GM12878 (cell line): ENCODE data around the gene TBC1D1. TPM values are rescaled to one million over a fixed set of nuclear protein-coding genes. Genes with fewer than 3 reads are reported as not detected.

Source experiments
- ATAC-seq: fragments of 200-7000 bp; cut with Tn5 transposase; 3 replicates; pipeline ENCODE4 v1.9.1; 2020; ENCODE audit warnings: mild to moderate bottlenecking, moderate library complexity
- BruUV-seq: library from RNA; stranded (reverse); fragments of 400-500 nt; replicated peaks from 2 replicates; lab custom pipeline; 2021; lab: Mats Ljungman, UMichigan
- CTCF ChIA-PET: fragments of 300-600 bp; sonication (Branson Sonifier 250); formaldehyde crosslinking; extraction: SDS; loops from one replicate; lab custom pipeline; 2021; ENCODE audit warnings: inconsistent platforms; lab: Yijun Ruan, JAX
- POLR2A ChIA-PET: fragments of 350-600 bp; formaldehyde crosslinking; extraction: SDS; loops from one replicate; lab custom pipeline; 2021; ENCODE audit warnings: inconsistent platforms; lab: Charles Lee
- RAD21 ChIA-PET: fragments of 300-600 bp; sonication (Branson Sonifier 250); formaldehyde crosslinking; loops from one replicate; lab custom pipeline; 2023; ENCODE audit warnings: antibody characterized with exemption; ENCODE audit not compliant: unreplicated experiment; lab: Charles Lee
- SMC1A ChIA-PET: fragments of 300-600 bp; sonication (Branson Sonifier 250); formaldehyde crosslinking; loops from one replicate; lab custom pipeline; 2023; ENCODE audit not compliant: unreplicated experiment, uncharacterized antibody; lab: Charles Lee
- DNase-seq: peaks from one replicate; pipeline ENCODE4 v3.0.0-alpha.2; 2011; ENCODE audit warnings: low read depth, low spot score
- FAIRE-seq: peaks from 3 replicates; lab custom pipeline; 2011; peaks lifted over from hg19 to GRCh38; lab: Jason Lieb, UNC
- H2AFZ ChIP-seq: 2 replicates; pipeline ENCODE4 v1.6.0; 2011; ENCODE audit warnings: low read depth, low read length, control low read depth; ENCODE audit not compliant: control insufficient read depth
- H3K27ac ChIP-seq: 2 replicates; pipeline ENCODE4 v1.5.1; 2011; ENCODE audit warnings: control low read depth; ENCODE audit not compliant: control insufficient read depth, insufficient read depth
- H3K27me3 ChIP-seq, 2 experiments: replicated peaks in 1 of 2; 2 replicates each; pipeline versions ENCODE4 v1.6.0 to v1.6.1; 2011; ENCODE audit warnings: low read length in 1 of 2; ENCODE audit not compliant: control insufficient read depth in 2 of 2, insufficient read depth in 2 of 2
- H3K36me3 ChIP-seq, 2 experiments: 2 replicates each; pipeline ENCODE4 v1.5.1; 2011; ENCODE audit warnings: low read length in 1 of 2; ENCODE audit not compliant: control insufficient read depth in 2 of 2, insufficient read depth in 2 of 2
- H3K4me1 ChIP-seq: 2 replicates; pipeline ENCODE4 v1.6.1; 2011; ENCODE audit warnings: mild to moderate bottlenecking, low read length, moderate library complexity, mixed read lengths; ENCODE audit not compliant: control insufficient read depth, insufficient read depth
- H3K4me2 ChIP-seq: 2 replicates; pipeline ENCODE4 v1.6.0; 2011; ENCODE audit warnings: control low read depth; ENCODE audit not compliant: control insufficient read depth, insufficient read depth
- H3K4me3 ChIP-seq: fragments of 200-600 bp; sonication (generic); 2 replicates; pipeline ENCODE4 v1.5.1; 2016
- H3K79me2 ChIP-seq: 2 replicates; pipeline ENCODE4 v1.6.0; 2011; ENCODE audit warnings: low read length; ENCODE audit not compliant: control insufficient read depth, insufficient read depth
- H3K9ac ChIP-seq: 2 replicates; pipeline ENCODE4 v1.8.0; 2011; ENCODE audit warnings: low read length, control low read depth, mixed read lengths; ENCODE audit not compliant: control insufficient read depth, insufficient read depth
- H3K9me3 ChIP-seq: replicated peaks from 3 replicates; pipeline ENCODE4 v1.5.1; 2011; ENCODE audit warnings: mild to moderate bottlenecking, low read length; ENCODE audit not compliant: control insufficient read depth, insufficient read depth
- H4K20me1 ChIP-seq: 2 replicates; pipeline ENCODE4 v1.6.0; 2011; ENCODE audit not compliant: control insufficient read depth, insufficient read depth
- BMI1 ChIP-seq: fragments of 450-650 bp; IDR thresholded peaks from 2 replicates; pipeline ENCODE4 v1.6.1; 2016; ENCODE audit warnings: mild to moderate bottlenecking, moderate library complexity, borderline replicate concordance
- CBFB ChIP-seq: IDR thresholded peaks from 2 replicates; pipeline ENCODE4 v1.6.1; 2016; ENCODE audit warnings: antibody characterized with exemption, low read depth
- CBX5 ChIP-seq: sonication (generic); IDR thresholded peaks from 2 replicates; pipeline ENCODE4 v1.6.1; 2016; ENCODE audit warnings: low read depth, moderate library complexity, mild to moderate bottlenecking, inconsistent platforms
- CHD1 ChIP-seq: IDR thresholded peaks from 2 replicates; pipeline ENCODE4 v1.6.1; 2012; ENCODE audit warnings: low read depth, low read length, improper control_type of control experiment
- CHD4 ChIP-seq: fragments of 200-600 bp; sonication (generic); IDR thresholded peaks from 2 replicates; pipeline ENCODE4 v1.6.1; 2016; ENCODE audit warnings: mild to moderate bottlenecking
- FOXK2 ChIP-seq: fragments of 450-650 bp; IDR thresholded peaks from 2 replicates; pipeline ENCODE4 v1.6.1; 2017; ENCODE audit warnings: mild to moderate bottlenecking, moderate library complexity
- IKZF2 ChIP-seq, 2 experiments: fragments of 450-650 bp; IDR thresholded peaks; 2 replicates each; pipeline ENCODE4 v1.6.1; 2017; ENCODE audit warnings: mild to moderate bottlenecking in 2 of 2, moderate library complexity in 2 of 2
- NFYA ChIP-seq: IDR thresholded peaks from 2 replicates; pipeline ENCODE4 v1.6.1; 2011; ENCODE audit warnings: low read depth, mild to moderate bottlenecking, low read length, improper control_type of control experiment, borderline replicate concordance
- NR2F1 ChIP-seq: fragments of 450-650 bp; conservative IDR thresholded peaks from 2 replicates; pipeline ENCODE4 v1.6.1; 2017; ENCODE audit warnings: mild to moderate bottlenecking
- RB1 ChIP-seq: fragments of 450-650 bp; formaldehyde crosslinking; IDR thresholded peaks from 2 replicates; pipeline ENCODE4 v1.6.1; 2017; ENCODE audit warnings: mild to moderate bottlenecking, borderline replicate concordance
- TARDBP ChIP-seq: IDR thresholded peaks from 2 replicates; pipeline ENCODE4 v1.6.1; 2016; ENCODE audit warnings: borderline replicate concordance
- WGBS: methylation state at CpG from one replicate; pipeline ENCODE4 v1.1.6; 2016; ENCODE audit warnings: low lambda C conversion rate; ENCODE audit not compliant: insufficient replicate concordance, insufficient coverage; ENCODE audit errors: missing lambda C conversion rate; 5-methylcytosine and 5-hydroxymethylcytosine counted together
- in situ Hi-C: fragments of 300-500 bp; cut with MboI; formaldehyde crosslinking; loops from 9 replicates; pipeline ENCODE4 v1.14.3; 2018; ENCODE audit warnings: mixed read lengths
- intact Hi-C: fragments of 100-400 bp; cut with micrococcal nuclease; formaldehyde crosslinking; loops from one replicate; pipeline ENCODE4 v1.14.2; 2022; ENCODE audit not compliant: unreplicated experiment
- polyA plus RNA-seq, 11 experiments: library from polyadenylated mRNA; depleted of rRNA in 4 of 11; unstranded in 6 of 11; stranded (reverse) in 5 of 11; fragments of >200 nt; fragmentation: Nextera tagmentation in 4 of 11; fragmentation: Illumina TruSeq in 1 of 11; extraction: Ambion mirVana in 4 of 11; extraction: Trizol in 1 of 11; gene quantifications; 1 replicate in 1 of 11; 2 replicates in 10 of 11; pipeline versions ENCODE4 v1.2.1 to v1.2.3, GENCODE V29; 2011 to 2016; ENCODE audit warnings: inconsistent platforms in 2 of 11, missing spikeins in 2 of 11, low read depth in 1 of 11
- total RNA-seq, 4 experiments: library from RNA; depleted of rRNA in 3 of 4; stranded (reverse); fragments of >200 nt in 3 of 4; fragmentation: Illumina TruSeq in 1 of 4; extraction: Trizol in 1 of 4; gene quantifications; 2 replicates each; pipeline versions ENCODE4 v1.2.1 to v1.2.3, GENCODE V29; 2013 to 2021
- TF ChIP-seq, protein P1 (sequence below): fragments of 450-650 bp; IDR thresholded peaks from 2 replicates; pipeline ENCODE4 v1.6.1; 2017; ENCODE audit warnings: mild to moderate bottlenecking, moderate library complexity

The TBC1D1 gene
- total and polyA plus RNA-seq, 10 of the 15 experiments (the other 5 are each of a cell fraction or from before 2014, with no cell fraction given), result 5.3 to 102 (median 57.8) TPM

DNA sequence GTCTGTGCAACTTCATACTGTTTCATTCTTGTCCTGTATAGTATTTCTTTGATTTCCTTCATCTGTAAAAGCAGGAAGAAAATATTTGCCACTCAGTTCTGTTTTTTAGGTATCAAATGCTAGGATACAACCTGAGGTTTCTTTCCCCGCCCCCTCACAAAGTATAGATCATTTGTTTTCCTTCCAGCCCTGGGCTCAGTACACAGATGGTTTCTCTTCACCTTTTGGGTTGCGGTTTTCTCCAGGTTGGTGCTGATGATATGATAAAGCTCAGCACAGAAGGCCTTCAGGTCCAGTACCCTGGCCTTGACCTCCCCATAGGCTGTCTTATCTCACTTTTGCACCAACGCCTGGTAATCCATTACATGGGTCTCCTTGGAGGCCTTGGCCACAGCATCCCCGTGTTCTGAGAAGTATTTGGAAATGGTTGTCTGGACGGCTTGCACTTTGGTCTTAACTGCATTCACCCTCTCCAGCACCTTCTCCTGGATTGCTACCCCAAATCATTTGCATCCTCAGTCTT lies 104.5 kb downstream of the TBC1D1 start:
- CTCF ChIA-PET, result no interaction called here
- Histone ChIP-seq H3K9ac (no peak overlapping the region), H3K79me2 (peaks cover 2% of the 10 kb centered on the region; the same call in 1 of the 2 replicates), H2AFZ (no peak overlapping the region), H3K4me3 (no peak overlapping the region), H3K4me2 (no peak overlapping the region), H3K4me1 (peaks cover 9% of the 10 kb centered on the region; the same call in 1 of the 2 replicates), H3K27me3 (no peaks in the 10 kb centered on the region), H3K27ac (no peak overlapping the region), H4K20me1 (no peaks in the 10 kb centered on the region), H3K9me3 (no peaks in the 10 kb centered on the region), H3K36me3 (no peaks in the 10 kb centered on the region)
- ATAC-seq, result no peak
- BruUV-seq, result no TSS peak
- WGBS, result 98% methylated on average over 4 of the region's 5 CpGs
- intact Hi-C loops, result no loop called here
- no peak for TF ChIP-seq NR2F1
- no peak for TF ChIP-seq CBX5
- no peak for TF ChIP-seq IKZF2 (IDR thresholded peaks at IDR 0.05)
- no peak for TF ChIP-seq CHD4
- TF ChIP-seq CBFB, result no peak
- TF ChIP-seq BMI1, result no peak
- TF ChIP-seq CHD1, result no peak
- no peak for TF ChIP-seq FOXK2
- no peak for TF ChIP-seq TARDBP
- TF ChIP-seq, protein P1, sequence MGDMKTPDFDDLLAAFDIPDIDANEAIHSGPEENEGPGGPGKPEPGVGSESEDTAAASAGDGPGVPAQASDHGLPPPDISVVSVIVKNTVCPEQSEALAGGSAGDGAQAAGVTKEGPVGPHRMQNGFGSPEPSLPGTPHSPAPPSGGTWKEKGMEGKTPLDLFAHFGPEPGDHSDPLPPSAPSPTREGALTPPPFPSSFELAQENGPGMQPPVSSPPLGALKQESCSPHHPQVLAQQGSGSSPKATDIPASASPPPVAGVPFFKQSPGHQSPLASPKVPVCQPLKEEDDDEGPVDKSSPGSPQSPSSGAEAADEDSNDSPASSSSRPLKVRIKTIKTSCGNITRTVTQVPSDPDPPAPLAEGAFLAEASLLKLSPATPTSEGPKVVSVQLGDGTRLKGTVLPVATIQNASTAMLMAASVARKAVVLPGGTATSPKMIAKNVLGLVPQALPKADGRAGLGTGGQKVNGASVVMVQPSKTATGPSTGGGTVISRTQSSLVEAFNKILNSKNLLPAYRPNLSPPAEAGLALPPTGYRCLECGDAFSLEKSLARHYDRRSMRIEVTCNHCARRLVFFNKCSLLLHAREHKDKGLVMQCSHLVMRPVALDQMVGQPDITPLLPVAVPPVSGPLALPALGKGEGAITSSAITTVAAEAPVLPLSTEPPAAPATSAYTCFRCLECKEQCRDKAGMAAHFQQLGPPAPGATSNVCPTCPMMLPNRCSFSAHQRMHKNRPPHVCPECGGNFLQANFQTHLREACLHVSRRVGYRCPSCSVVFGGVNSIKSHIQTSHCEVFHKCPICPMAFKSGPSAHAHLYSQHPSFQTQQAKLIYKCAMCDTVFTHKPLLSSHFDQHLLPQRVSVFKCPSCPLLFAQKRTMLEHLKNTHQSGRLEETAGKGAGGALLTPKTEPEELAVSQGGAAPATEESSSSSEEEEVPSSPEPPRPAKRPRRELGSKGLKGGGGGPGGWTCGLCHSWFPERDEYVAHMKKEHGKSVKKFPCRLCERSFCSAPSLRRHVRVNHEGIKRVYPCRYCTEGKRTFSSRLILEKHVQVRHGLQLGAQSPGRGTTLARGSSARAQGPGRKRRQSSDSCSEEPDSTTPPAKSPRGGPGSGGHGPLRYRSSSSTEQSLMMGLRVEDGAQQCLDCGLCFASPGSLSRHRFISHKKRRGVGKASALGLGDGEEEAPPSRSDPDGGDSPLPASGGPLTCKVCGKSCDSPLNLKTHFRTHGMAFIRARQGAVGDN, result no peak
- TF ChIP-seq NFYA, result no peak
- no peak for TF ChIP-seq RB1
- in situ Hi-C loops, result no loop called here
- POLR2A ChIA-PET, result interaction anchor here (0.6 to 1.1 kb wide), 2 partner anchors 32 to 169 kb away, joined by 3 read pairs; partner anchors contain the start of gene PGM2
- FAIRE-seq, result no peak
- no peak for DNase-seq
- RAD21 ChIA-PET, result no interaction called here
- SMC1A ChIA-PET, result interaction anchor here (0.9 to 1.5 kb wide), 3 partner anchors 12 to 17 kb away, joined by 3 to 5 read pairs (median 4); no protein-coding TSS in a partner anchor
